ENCODE results near the gene SGCB. TPM values are rescaled to one million over a fixed set of nuclear protein-coding genes. Genes with fewer than 3 reads are reported as not detected.

Gene SGCB
- total RNA-seq, 1 donor from 2014 or later, result 26.5 TPM

DNA sequence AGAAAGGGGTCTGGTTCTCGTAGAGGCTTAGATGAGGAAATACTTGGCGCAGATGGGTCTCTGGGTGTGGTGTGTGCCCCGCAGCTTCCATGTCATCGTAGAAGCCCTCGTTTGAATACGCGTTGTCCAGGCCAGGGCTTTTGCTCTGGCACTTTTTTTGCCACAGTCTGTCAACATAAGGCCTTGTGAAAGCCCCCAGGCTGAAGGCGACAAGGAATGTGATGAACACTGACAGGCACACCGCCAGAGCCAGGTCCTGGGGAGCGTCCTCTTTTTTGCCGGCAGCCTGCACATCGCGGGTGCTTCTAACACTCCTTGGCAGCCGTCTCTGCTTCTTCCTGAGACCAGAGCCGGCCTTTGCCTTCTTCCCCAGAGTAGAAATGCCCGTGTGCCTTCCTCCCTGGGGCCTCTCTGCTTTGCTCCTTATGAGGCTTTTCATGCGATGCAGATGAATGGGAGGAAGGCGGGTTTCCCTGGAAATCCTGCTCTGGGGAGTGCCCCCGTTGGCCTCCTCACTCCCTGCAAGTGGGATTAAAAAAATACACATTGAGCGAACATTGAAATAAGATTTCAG is 42.4 kb downstream of the SGCB start:
- DNase-seq (ENCODE audit: extremely low spot score in 2 of 2), result no peak
- Histone ChIP-seq H3K4me1 (no peaks in the 10 kb centered on the region), H3K9me3 (no peaks in the 10 kb centered on the region), H3K4me3 (no peak overlapping the region), H3K27ac (no peak overlapping the region), H3K36me3 (no peaks in the 10 kb centered on the region), H3K27me3 (no peaks in the 10 kb centered on the region)
- no peak for TF ChIP-seq POLR2A (IDR thresholded peaks at IDR 0.05)
- TF ChIP-seq POLR2AphosphoS5 (IDR thresholded peaks at IDR 0.05; ENCODE audit: insufficient read depth in 1 of 2, low read depth in 1 of 2), result no peak
- TF ChIP-seq, protein P1, sequence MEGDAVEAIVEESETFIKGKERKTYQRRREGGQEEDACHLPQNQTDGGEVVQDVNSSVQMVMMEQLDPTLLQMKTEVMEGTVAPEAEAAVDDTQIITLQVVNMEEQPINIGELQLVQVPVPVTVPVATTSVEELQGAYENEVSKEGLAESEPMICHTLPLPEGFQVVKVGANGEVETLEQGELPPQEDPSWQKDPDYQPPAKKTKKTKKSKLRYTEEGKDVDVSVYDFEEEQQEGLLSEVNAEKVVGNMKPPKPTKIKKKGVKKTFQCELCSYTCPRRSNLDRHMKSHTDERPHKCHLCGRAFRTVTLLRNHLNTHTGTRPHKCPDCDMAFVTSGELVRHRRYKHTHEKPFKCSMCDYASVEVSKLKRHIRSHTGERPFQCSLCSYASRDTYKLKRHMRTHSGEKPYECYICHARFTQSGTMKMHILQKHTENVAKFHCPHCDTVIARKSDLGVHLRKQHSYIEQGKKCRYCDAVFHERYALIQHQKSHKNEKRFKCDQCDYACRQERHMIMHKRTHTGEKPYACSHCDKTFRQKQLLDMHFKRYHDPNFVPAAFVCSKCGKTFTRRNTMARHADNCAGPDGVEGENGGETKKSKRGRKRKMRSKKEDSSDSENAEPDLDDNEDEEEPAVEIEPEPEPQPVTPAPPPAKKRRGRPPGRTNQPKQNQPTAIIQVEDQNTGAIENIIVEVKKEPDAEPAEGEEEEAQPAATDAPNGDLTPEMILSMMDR (IDR thresholded peaks at IDR 0.05), result no peak
- intact Hi-C loops (cut with DNase I), result no loop called here

Small RNA genes lying within 50 kb of the gene (small RNA-seq; reads per million reads assigned to genes)
- gene AC104784.1, result not detected

Other genes starting within 250 kb of the SGCB start
- gene DCUN1D4, start 195.1 kb downstream of the SGCB start, total RNA-seq, result 47.4 TPM
- gene LRRC66, start 17.9 kb downstream of the SGCB start, total RNA-seq, result 1.2 TPM
- gene SPATA18, start 13.0 kb upstream of the SGCB start, total RNA-seq, result 15.2 TPM